NCI-H2227 (cell line): ENCODE results near the gene FKRP.
"Not testable (repeated sequence)": the region's sequence is repeated elsewhere in the genome, so short reads cannot be mapped to it uniquely, and the experiment has no call there.

ENCODE experiments used
- DNase-seq: peaks from one replicate; lab custom pipeline; 2025; ENCODE audit not compliant: unreplicated experiment; lab: John Stamatoyannopoulos, UW

FKRP gene, protein sequence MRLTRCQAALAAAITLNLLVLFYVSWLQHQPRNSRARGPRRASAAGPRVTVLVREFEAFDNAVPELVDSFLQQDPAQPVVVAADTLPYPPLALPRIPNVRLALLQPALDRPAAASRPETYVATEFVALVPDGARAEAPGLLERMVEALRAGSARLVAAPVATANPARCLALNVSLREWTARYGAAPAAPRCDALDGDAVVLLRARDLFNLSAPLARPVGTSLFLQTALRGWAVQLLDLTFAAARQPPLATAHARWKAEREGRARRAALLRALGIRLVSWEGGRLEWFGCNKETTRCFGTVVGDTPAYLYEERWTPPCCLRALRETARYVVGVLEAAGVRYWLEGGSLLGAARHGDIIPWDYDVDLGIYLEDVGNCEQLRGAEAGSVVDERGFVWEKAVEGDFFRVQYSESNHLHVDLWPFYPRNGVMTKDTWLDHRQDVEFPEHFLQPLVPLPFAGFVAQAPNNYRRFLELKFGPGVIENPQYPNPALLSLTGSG

DNA sequence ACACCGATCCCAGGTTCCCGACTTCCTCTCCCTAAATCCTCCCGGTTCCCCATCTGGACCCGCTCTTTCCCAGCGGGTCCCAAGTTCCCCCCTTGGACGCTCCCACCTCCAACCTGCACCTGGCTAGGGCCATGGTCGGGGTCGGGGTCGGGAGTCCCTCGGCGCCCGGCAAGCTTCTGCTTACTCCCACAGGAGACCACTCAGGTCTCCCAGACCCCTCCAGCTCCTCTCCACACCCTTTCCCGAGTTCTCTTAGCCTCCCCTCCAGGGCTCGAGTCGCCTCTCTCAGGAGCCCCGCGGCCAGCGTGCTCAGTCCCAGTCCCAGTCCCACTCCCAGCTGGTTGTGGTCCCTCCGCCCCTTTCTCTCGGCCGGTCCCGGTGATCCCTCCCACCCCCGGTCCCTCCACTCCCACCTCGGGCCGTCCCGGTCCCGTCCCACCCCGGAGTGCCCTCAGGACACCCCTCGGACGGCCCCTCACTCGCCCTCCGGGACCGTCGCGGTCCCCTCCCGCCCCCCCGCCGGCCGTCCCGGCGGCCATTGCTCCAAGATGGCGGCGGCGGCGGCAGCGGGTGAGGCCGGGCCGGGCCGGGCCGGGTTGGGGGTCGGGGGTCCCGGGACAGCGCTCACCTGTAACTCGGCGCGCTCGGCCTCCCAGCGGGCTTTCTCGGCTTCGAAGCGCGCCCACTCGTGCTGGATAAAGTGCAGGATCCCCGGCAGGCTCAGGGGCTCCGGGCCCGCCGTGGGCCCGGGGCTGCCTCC, at the start of gene FKRP:
Gene FKRP (plus strand): TSS at position 537 of the 760 bp plus-strand sequence. CDS start 9,394 bp downstream, outside the sequence.
- DNase-seq = peak; percentile 41

DNA sequence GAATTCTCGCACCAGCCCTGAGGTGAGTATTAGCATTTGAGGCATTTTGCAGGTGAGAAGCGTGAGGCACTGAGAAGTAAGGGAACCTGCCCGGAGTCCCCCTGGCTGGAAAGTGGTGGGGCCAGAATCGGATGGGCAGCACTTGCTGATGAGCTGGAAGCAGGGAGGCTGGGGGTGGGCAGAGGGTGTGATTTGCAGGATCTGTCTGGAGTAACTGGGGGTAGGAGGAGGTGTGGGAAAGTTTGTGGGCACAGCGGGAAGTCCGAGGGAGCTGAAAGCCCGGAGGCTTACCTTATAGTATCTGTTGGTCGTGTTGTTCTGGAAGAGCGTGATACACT, 49.0 kb upstream of the FKRP start:
- DNase-seq = no peak

DNA sequence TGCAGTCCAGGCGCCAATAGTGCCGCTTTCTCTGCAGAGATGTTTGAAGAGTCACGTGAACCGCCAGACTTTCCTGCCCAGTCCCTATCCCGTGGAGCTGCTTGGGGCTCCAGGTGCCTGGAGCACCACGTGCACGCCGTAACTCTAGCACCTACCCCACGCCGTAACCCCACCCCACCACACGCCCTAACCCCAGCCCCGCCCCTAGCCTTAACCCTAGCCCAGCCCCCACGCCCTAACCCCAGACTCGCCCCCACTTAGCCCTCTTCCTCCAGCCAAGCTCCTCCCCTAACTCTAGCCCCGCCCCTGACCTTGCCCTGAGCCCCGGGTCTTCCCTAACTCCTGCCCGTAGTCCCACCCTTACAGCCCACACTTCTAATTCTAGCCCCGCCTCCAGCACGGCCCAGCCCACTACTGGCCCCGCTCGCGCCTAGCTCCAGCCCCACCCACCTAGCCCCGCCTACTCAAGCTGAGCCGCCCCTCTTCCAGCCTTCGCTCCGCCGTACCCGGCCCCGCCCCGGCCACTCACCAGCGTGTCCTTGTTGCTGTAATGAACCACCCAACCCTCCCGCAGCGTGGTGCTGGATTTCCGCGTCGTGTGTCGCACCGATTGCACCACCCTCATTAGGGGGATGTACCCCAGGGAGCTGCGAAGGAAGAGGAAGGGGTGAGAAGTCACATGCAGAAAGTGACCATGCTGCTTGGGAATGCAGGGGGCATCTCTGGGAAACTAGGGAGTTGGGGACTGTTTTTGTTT, 48.5 kb upstream of the FKRP start:
- no peak for DNase-seq

DNA sequence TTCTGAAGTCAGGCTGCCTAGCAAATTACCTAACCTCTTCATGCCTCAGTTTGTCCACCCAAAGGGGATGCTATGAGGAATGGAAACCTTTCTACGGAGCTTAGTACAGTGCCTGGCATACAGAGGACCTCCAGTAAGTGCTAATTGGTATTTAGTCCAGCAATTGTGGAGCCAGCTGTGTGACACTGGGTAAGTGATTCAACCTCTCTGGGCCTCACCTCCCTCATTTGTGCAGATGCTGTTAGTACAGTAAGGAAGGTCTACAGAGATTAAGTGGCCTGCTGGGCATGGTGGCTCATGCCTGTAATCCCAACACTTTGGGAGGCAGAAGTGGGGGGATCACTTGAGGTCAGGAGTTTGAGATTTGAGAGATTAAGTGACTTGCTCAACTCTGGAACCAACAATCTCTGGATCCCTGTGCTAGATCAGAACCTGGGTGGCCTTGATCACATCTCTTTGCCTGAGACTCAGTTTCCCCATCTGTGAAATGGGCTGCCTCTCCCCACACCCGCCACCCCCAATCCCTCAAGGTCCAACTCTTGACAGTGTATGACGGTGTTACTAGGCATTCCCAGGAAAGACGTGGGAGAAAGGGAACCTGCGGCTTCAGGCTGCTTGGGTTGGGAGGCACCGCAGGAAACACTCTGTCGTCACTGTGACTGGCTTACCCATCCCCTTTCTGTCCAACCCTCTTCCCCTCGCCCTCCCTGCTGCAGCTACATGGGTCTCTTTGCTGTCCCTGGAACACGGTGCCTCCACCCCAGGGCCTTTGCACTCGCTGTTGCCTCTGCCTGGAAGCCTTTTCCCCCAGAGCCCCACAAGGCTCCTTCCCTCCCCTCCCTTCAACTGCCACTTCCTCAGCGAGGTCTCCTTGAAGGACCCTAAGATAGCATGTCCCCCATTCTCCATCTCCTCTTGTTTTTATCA, 47.2 kb upstream of the FKRP start:
- no peak for DNase-seq

DNA sequence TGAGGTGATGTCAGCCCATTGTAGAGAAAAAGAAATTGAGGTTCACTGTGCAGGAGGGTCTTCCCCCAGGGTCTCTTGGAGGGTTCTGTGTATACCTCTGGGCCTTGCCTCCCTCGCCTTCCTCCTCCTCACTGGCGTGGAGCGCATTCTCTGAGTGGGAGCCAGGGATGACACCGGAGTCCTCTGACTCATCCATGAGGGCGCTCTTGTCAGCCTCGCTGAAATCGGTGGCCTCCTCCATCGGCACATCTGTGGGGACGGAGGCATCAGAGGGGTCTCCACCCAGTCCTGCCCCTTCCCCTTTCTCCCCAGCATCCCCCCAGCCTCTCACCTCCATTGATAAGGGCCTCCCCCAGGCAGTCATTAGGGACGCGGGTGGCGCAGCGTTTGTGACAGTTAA, 45.2 kb upstream of the FKRP start:
- no peak for DNase-seq

DNA sequence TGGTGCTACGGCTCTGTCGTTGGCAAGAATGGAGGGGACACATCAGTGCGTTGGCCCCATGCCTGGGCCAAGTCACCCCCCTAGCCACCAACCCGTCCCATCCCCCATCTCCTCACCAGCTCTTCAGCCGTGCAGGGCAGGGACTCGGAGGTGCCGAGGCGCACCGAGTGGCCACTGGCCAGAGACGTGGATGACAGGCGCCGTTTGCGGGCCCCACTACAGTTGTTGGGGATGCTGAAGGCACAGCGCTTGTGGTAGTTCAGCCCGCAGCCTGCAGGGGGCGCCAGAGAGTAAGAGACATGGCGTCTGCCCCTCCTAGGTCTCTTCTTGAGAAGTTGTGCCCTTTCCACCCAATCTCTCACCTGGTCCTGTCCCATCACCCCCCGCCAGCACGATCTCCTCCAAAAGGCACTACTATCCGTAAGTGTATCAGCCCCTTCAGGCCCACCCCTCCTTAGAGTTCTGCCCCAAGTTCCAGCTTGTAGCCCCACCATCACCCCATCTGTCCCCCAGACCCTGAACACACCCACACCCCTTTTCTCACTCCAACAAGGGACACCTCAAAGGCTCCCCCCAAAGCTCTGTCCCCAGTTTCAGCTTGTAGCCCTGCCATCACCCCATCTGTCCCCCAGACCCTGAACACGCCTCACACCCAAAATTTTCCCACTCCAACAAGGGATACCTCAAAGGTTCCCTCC, 41.3 kb upstream of the FKRP start:
- peak; percentile 34 for DNase-seq

DNA sequence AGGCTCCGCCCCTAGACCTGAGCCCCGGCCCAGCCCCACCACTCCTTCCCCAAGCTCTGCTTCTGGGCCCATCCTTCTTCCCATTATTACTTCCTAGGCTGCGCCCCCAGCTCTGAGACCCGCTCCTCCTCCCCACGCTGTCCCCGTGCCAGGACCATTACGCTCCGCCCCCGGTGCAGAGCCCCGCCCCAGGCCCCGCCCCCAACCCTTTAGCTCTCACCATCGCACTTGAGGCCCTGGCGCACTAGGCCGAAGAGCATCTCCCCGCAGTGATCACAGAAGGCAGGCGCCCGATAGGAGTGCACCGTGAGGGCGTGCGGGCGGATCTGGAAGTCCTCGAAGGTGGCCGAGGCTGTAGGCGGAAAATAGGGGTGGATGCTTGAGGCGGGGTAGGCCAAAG, 35.2 kb upstream of the FKRP start:
- DNase-seq = no peak

DNA sequence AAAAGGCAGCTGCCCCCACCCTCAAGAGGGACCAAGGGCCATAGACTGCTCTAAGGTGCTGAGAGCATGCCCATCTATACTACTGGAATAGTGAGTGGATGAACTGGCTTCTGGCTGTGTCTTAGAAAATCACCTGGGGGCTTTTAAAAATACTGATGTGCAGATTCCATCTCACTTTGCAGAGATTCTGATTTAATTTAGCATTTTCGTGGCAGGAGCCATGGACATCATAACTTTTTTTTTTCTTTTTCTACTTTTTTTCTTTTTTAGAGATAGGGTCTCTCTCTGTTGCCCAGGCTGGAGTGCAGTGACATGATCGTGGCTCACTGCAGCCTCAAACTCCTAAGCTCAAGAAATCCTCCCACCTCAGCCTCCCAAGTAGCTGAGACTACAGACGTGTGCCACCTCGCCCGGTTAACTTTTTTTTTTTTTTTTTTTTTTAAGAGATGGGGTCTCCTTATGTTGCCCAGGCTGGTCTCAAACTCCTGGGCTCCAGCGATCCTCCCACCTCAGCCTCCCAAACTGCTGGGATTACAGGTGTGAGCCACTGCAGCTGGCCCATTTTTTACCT, 33.0 kb upstream of the FKRP start:
- not testable (repeated sequence) for DNase-seq

DNA sequence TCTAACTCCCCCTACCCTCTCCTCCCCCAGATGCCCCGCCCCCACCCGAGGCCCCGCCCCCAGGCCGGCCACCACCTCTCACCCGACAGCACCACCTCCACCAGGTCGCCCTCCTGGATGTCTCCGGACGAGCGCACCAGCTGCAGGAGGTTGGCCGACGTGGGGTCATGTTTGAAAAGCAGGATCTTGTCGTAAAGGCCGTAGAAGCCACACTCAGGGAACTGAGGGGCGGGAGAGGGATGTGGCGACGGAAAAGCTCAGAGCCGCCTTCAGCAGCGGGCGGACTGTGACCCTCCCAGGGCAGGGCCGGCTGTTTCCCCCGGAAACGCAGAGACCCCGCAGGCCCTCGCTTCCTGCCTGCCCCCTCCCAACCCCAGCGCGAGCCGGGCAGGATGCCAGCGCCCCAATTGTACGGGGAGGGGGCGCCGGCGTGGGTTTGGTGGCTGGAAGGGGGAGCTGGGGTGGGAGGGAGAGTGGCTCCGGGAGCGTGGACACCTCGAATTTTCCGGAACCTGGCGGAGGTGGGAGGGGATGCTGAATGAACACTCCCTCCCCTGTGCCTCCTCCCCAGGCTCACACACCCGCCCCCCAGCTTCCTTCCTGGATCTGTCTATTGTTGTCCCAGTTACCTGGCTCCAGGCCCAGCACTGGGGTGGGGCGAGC, 31.9 kb upstream of the FKRP start:
- DNase-seq = peak; percentile 71

DNA sequence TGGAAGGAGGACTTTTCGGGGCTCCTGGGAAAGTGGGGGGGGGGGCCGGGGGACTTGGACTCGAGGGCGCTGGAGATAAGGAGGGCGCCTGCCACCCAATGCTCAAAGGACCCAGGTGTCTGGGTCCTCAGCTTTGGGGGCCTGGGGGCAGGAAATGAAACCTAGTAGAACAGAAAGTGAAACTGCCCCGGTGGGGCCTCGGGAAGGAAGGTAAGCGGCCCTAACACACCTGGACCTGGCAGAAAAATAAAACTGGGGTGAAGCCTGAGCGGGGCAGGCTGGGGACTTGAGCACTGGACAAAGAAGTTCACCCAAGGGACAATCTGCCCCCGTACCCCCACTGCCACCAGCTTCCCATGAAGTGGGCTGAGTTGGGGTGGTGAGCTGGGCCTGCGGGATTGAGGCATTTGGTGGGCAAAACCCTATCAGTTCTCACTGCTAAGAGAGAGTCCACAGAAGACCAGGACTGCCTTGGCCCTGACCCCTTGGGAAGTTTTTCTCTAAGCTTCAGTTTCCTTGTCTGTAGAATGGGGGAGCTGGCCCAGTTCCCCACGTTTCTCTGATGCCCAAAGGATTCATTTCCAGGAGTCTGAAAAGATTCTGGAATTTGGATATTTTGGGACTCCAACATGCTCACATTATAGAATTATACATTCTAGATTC, 31.3 kb upstream of the FKRP start:
- no peak for DNase-seq

DNA sequence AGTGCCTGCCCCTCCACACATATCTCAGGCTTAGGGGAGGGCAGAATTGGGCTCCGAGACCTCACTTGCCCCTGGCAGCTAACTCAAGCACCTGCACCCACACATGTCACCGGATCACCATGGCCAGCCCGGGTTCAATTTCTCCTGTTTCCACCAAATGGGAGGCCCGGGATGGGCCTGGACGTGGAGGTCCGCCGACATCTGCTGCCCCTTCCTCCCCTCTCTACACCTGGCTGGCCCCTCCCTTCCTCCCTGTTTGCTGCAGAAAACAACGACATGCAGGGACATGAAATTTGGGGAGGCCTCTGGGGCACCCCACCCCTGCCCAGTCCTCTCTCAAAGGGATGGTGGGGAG, 30.3 kb upstream of the FKRP start:
- no peak for DNase-seq

DNA sequence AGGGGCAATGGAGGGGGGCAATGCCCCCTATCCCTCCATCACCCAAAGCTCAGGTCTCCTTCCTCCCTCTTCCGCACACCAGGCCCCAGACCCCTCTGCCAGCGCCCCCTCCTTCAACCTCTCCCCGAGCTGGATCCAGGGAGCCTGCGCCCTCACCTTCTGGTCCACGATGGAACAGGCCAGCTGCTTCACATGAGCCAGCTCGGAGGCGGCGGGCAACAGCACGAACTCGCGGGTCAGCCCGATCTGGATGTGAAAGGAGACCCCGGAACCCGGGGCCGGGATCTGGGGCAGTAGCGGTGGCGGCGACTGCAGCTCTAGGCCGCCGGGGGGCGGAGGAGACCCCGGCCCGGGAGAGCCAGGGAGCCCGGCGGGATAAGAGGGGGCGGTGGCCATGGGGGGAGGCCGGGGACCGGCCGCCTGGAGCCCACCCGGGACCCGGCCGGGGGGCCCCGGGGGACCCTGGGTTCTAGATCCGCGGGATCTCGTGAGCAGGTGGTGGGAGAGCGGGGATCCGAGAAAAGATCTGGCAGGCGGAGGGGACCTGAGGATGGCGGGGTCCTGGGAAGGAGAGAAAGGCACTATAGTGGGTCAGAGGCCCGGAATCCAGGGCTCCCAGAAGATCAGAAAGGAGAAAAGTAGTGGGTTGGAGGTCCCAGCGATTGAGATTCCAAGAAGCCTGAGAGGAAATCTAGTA, 29.7 kb upstream of the FKRP start:
- DNase-seq = peak; percentile 38

DNA sequence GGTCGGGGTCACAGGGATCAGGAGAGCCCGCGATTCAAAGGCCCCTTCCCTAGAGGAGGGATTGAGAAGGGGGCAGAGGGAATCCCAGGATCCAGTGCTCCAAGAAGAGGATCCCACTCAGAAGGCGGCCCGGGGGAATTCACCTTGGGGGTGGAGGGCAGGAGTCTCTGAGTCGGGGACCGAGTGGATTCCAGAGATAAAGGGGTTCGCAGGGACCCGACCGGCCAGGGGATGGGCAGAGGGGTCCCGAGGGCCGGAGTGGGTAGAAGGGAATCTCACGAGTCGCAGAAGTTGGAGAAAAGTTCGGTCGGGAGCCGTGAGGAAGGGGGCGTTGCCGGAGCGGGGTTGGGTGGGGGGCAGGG, 29.2 kb upstream of the FKRP start:
- DNase-seq = no peak

DNA sequence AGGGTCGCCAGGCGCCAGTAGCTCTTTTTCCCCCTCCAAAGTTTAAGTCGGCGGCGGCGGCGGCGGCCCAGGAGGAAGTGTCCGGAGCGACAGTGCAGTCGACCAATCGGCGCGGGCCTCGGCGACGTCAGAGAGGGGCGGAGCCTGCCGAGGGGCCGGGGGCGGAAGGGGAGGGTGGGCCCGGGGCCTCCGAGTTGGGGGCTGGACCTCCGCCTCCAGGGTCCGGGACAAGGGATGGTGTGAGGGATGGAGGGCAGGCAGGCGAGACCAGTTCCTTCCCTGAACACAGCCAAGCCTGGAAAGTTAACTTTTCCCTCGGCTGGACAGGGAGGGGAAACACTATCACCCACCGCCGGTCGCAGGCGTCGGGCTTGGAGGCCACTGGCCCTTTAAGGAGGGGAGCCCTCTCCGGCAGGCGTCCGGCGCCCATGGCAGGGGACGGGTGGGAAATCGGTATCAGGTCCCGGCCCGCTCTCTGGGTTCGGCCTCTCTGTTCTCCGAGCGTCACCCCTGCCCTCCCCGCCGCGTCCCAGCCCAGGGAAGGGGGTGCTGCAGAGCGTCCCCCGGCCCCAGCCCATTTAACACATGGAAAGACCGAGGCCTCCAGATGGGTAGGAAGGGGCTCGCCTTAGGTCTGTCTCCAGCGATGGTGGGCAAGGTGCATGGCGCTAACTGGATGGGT, 28.7 kb upstream of the FKRP start, which contains the start of gene PRKD2:
Gene PRKD2 (minus strand): TSS at position 81 of the 682 bp plus-strand sequence. CDS start 744 bp downstream, outside the sequence.
- peak; percentile 83 for DNase-seq

DNA sequence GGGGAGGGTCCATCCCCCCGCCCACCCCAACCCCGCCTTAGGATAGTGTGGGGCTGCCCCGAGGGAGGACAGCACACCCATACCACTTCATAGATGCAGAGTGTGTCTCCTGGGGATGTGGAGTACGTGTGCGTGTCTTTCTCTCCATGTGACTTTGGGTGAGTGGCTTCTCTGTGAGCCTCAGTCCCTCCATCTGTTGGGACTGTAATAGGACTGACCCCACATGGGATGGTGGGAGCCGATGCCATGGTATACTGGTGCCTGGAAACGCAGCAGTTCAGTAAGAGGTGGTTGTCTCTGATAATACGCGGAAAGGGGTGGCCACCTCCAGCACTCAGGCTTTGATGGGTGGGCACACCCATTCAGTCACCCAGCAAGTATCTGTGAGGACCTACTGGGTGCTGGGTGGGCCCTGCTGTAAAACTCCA, 28.1 kb upstream of the FKRP start:
- no peak for DNase-seq

DNA sequence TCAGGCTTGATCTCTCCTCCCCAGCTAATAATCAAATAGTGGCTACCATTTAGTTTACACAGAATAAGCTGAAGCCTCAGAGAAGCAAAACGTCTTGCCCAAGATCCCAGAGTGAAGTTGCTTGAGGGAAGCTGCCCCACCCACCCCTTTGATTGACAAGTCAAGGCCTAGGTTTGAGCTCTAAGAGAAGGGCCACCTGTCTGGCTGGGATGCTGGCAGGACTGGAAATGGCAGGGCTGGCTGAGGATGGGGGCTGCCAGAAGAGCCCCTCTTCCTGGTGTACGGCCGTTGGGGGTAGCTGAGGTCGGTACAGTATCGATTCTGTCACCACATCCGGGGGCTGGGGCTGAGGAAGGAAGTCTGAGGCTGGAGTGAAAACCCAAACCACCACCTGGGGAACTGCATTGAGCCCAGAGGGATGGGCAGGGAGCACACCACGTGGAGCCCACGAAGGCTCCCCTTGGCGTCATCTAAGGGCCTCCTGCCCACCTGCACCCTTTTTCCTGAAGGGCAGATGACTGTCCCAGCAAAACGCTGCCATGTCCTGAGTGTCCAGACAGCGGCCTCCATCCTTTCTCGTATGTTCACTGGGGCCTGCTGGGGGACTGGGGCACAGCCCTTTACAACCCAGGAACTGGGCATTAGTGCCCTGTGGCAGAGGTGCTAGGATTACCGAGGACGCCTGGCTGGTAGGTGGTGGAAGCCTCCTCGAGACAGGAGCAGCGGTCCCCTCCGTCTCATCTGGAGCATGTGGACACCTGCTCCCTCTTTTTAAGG, 27.5 kb upstream of the FKRP start:
- no peak for DNase-seq
